ENCODE data around the gene RASIP1. TPM values are rescaled to one million over a fixed set of nuclear protein-coding genes. Genes with fewer than 3 reads are reported as not detected.
A peak's percentile ranks its signal among the peaks of the same experiment; 100 is the strongest.
"Not testable (repeated sequence)": the region's sequence is repeated elsewhere in the genome, so short reads cannot be mapped to it uniquely, and the experiment has no call there.

RASIP1 gene
- total RNA-seq, 1 donor from 2014 or later, result 0.62 TPM

- no peak for TF ChIP-seq CTCF (IDR thresholded peaks at IDR 0.05)
- DNase-seq (ENCODE audit: low spot score), result no peak
- Mint-ChIP-seq H3K4me3 (ENCODE audit: unreplicated experiment) (no peak overlapping the region), H3K27ac (ENCODE audit: unreplicated experiment) (peak overlapping the region; percentile 94), H3K36me3 (ENCODE audit: low read depth) (no peaks in the 10 kb centered on the region), H3K9me3 (ENCODE audit: low read depth) (peaks cover 2% of the 10 kb centered on the region), H3K27me3 (ENCODE audit: low read depth) (peaks cover 8% of the 10 kb centered on the region), H3K4me1 (ENCODE audit: low read depth) (peaks cover 22% of the 10 kb centered on the region)
Observed at GRCh38 chr19:48770266-48770665, 29.9 kb upstream of the RASIP1 start.

- Mint-ChIP-seq H3K27me3 (ENCODE audit: low read depth) (peaks cover 8% of the 10 kb centered on the region), H3K9me3 (ENCODE audit: low read depth) (peaks cover 2% of the 10 kb centered on the region), H3K36me3 (ENCODE audit: low read depth) (no peaks in the 10 kb centered on the region), H3K4me1 (ENCODE audit: low read depth) (peaks cover 22% of the 10 kb centered on the region), H3K4me3 (ENCODE audit: unreplicated experiment) (no peak overlapping the region), H3K27ac (ENCODE audit: unreplicated experiment) (peak overlapping the region; percentile 94)
- DNase-seq (ENCODE audit: low spot score), result no peak
- TF ChIP-seq CTCF (IDR thresholded peaks at IDR 0.05), result no peak
Observed at GRCh38 chr19:48768994-48769713, 28.7 kb upstream of the RASIP1 start.

- H3K27me3 Mint-ChIP-seq (ENCODE audit: low read depth); DNase-seq (ENCODE audit: low spot score); H3K4me3 Mint-ChIP-seq (ENCODE audit: unreplicated experiment); H3K27ac Mint-ChIP-seq (ENCODE audit: unreplicated experiment); H3K9me3 Mint-ChIP-seq (ENCODE audit: low read depth); H3K36me3 Mint-ChIP-seq (ENCODE audit: low read depth): not testable (repeated sequence)
- H3K4me1 Mint-ChIP-seq (ENCODE audit: low read depth), result peaks cover 22% of the 10 kb centered on the region
Observed at GRCh38 chr19:48768171-48768753, 27.9 kb upstream of the RASIP1 start.

GRCh38 chr19:48765816-48766215 lies 25.4 kb upstream of the RASIP1 start:
- DNase-seq (ENCODE audit: low spot score); H3K4me3 Mint-ChIP-seq (ENCODE audit: unreplicated experiment); H3K9me3 Mint-ChIP-seq (ENCODE audit: low read depth); H3K36me3 Mint-ChIP-seq (ENCODE audit: low read depth); H3K27ac Mint-ChIP-seq (ENCODE audit: unreplicated experiment): not testable (repeated sequence)
- H3K27me3 Mint-ChIP-seq (ENCODE audit: low read depth), result peaks cover 27% of the 10 kb centered on the region
- peaks cover 16% of the 10 kb centered on the region for H3K4me1 Mint-ChIP-seq (ENCODE audit: low read depth)

GRCh38 chr19:48760504-48761205 lies 20.2 kb upstream of the RASIP1 start:
- Mint-ChIP-seq H3K27ac (ENCODE audit: unreplicated experiment) (no peak overlapping the region), H3K4me1 (ENCODE audit: low read depth) (no peaks in the 10 kb centered on the region), H3K36me3 (ENCODE audit: low read depth) (no peaks in the 10 kb centered on the region), H3K9me3 (ENCODE audit: low read depth) (no peaks in the 10 kb centered on the region), H3K4me3 (ENCODE audit: unreplicated experiment) (no peak overlapping the region), H3K27me3 (ENCODE audit: low read depth) (peaks cover 26% of the 10 kb centered on the region)
- no peak for TF ChIP-seq CTCF (IDR thresholded peaks at IDR 0.05)
- no peak for DNase-seq (ENCODE audit: low spot score)

- no peak for TF ChIP-seq CTCF (IDR thresholded peaks at IDR 0.05)
- Mint-ChIP-seq H3K9me3 (ENCODE audit: low read depth) (no peaks in the 10 kb centered on the region), H3K36me3 (ENCODE audit: low read depth) (no peaks in the 10 kb centered on the region), H3K27me3 (ENCODE audit: low read depth) (peaks cover 22% of the 10 kb centered on the region), H3K4me3 (ENCODE audit: unreplicated experiment) (no peak overlapping the region), H3K4me1 (ENCODE audit: low read depth) (peaks cover 4% of the 10 kb centered on the region), H3K27ac (ENCODE audit: unreplicated experiment) (no peak overlapping the region)
- no peak for DNase-seq (ENCODE audit: low spot score)
Observed at GRCh38 chr19:48757741-48758144, 17.3 kb upstream of the RASIP1 start.

Measured in chondrocyte (in vitro differentiated cells).